Keratinocyte (primary cell): ENCODE results near the gene HSD11B1L. TPM values are rescaled to one million over a fixed set of nuclear protein-coding genes. Genes with fewer than 3 reads are reported as not detected.

Experiments
- DNase-seq: peaks from one replicate; pipeline ENCODE4 v3.0.0-alpha.2; 2011; ENCODE audit warnings: low read depth, missing footprints, low spot score
- FAIRE-seq: peaks from 2 replicates; lab custom pipeline; 2011; peaks lifted over from hg19 to GRCh38; lab: Jason Lieb, UNC
- H2AFZ ChIP-seq: 2 replicates; pipeline ENCODE4 v1.6.0; 2012; ENCODE audit warnings: low read length, control low read depth, inconsistent platforms; ENCODE audit not compliant: control insufficient read depth
- H3K27ac ChIP-seq: 2 replicates; pipeline ENCODE4 v1.5.1; 2011; ENCODE audit warnings: low read length; ENCODE audit not compliant: control insufficient read depth, insufficient read depth
- H3K27me3 ChIP-seq: 3 replicates; pipeline ENCODE4 v1.6.0; 2011; ENCODE audit warnings: low read length; ENCODE audit not compliant: control insufficient read depth, insufficient read depth; ENCODE audit errors: extremely low read depth
- H3K36me3 ChIP-seq, 2 experiments: 2 replicates in 1 of 2; 3 replicates in 1 of 2; pipeline ENCODE4 v1.5.1; 2011; ENCODE audit warnings: low read length in 2 of 2, mild to moderate bottlenecking in 1 of 2; ENCODE audit not compliant: control insufficient read depth in 2 of 2, insufficient read depth in 2 of 2; ENCODE audit errors: extremely low read depth in 1 of 2
- H3K4me1 ChIP-seq: 3 replicates; pipeline ENCODE4 v1.5.1; 2011; ENCODE audit warnings: low read length; ENCODE audit not compliant: control insufficient read depth, insufficient read depth; ENCODE audit errors: extremely low read depth
- H3K4me2 ChIP-seq: 3 replicates; pipeline ENCODE4 v1.6.0; 2011; ENCODE audit warnings: low read depth, low read length; ENCODE audit not compliant: control insufficient read depth, insufficient read depth; ENCODE audit errors: extremely low read depth
- H3K4me3 ChIP-seq, 3 experiments: fragments of 200-600 bp in 1 of 3; sonication (generic) in 1 of 3; 2 replicates in 2 of 3; 3 replicates in 1 of 3; pipeline ENCODE4 v1.5.1; 2011 to 2016; ENCODE audit warnings: low read length in 3 of 3, mild to moderate bottlenecking in 3 of 3, control low read depth in 2 of 3, inconsistent platforms in 1 of 3, low read depth in 1 of 3, mixed read lengths in 1 of 3, mixed run types in 1 of 3, moderate library complexity in 1 of 3; ENCODE audit not compliant: control insufficient read depth in 2 of 3, insufficient read depth in 2 of 3; ENCODE audit errors: extremely low read depth in 1 of 3
- H3K79me2 ChIP-seq: 2 replicates; pipeline ENCODE4 v1.6.0; 2012; ENCODE audit warnings: low read length; ENCODE audit not compliant: control insufficient read depth, insufficient read depth
- H3K9ac ChIP-seq: 3 replicates; pipeline ENCODE4 v1.6.0; 2011; ENCODE audit warnings: low read length; ENCODE audit not compliant: control insufficient read depth, insufficient read depth; ENCODE audit errors: extremely low read depth
- H3K9me1 ChIP-seq: 3 replicates; pipeline ENCODE4 v1.6.0; 2011; ENCODE audit warnings: low read length; ENCODE audit not compliant: control insufficient read depth, insufficient read depth; ENCODE audit errors: extremely low read depth
- H3K9me3 ChIP-seq: 2 replicates; pipeline ENCODE4 v1.5.1; 2012; ENCODE audit warnings: low read depth, low read length; ENCODE audit not compliant: control insufficient read depth
- H4K20me1 ChIP-seq: 3 replicates; pipeline ENCODE4 v1.6.0; 2011; ENCODE audit warnings: low read length; ENCODE audit not compliant: control insufficient read depth, insufficient read depth; ENCODE audit errors: extremely low read depth
- CTCF ChIP-seq, 3 experiments: IDR thresholded peaks in 1 of 3; conservative IDR thresholded peaks in 1 of 3; optimal IDR thresholded peaks in 1 of 3; 2 replicates in 2 of 3; 3 replicates in 1 of 3; pipeline versions ENCODE3 to v1.5.1; 2011; ENCODE audit warnings: low read length in 3 of 3, mild to moderate bottlenecking in 3 of 3, moderate library complexity in 2 of 3, control low read depth in 1 of 3, inconsistent platforms in 1 of 3; ENCODE audit not compliant: insufficient read depth in 2 of 3; ENCODE audit errors: extremely low read depth in 1 of 3
- EZH2 ChIP-seq: IDR thresholded peaks from one replicate; pipeline ENCODE4 v1.6.1; 2012; ENCODE audit warnings: inconsistent platforms, mild to moderate bottlenecking, low read length, moderate library complexity
- dilution Hi-C: fragments of 300-500 bp; cut with MboI; formaldehyde crosslinking; loops from one replicate; pipeline ENCODE4 v1.7.0; 2020; ENCODE audit warnings: low sequenced_read_pairs; ENCODE audit not compliant: extremely low pct_ligation_motif_present
- polyA plus RNA-seq, 5 experiments: library from polyadenylated mRNA; depleted of rRNA in 3 of 5; stranded (reverse) in 3 of 5; stranded (forward) in 1 of 5; unstranded in 1 of 5; fragments of >200 nt; gene quantifications; 1 replicate in 1 of 5; 2 replicates in 3 of 5; 3 replicates in 1 of 5; pipeline versions ENCODE4 v1.2.1 to v1.2.3, GENCODE V29; 2011 to 2012; ENCODE audit warnings: missing spikeins in 2 of 5, low read depth in 1 of 5, low replicate concordance in 1 of 5

The HSD11B1L gene
- polyA plus RNA-seq, 1 donor (not counting 4 experiments of a cell fraction or from before 2014, with no cell fraction given) = 3.7 TPM

- H3K36me3 ChIP-seq = peaks cover 23 to 47% of the 10 kb centered on the region in 2 experiments
- H3K4me1 ChIP-seq = peaks cover 19% of the 10 kb centered on the region
Measured at GRCh38 chr19:5643060-5643459, 37.8 kb upstream of the HSD11B1L start.

GRCh38 chr19:5644037-5644436 is 36.8 kb upstream of the HSD11B1L start:
- Histone ChIP-seq H2AFZ (no peak overlapping the region), H3K79me2 (peaks cover 79% of the 10 kb centered on the region), H3K9ac (no peak overlapping the region), H3K27ac (no peak overlapping the region), H3K9me3 (no peaks in the 10 kb centered on the region), H4K20me1 (peaks cover 22% of the 10 kb centered on the region), H3K27me3 (no peaks in the 10 kb centered on the region), H3K4me1 (peaks cover 19% of the 10 kb centered on the region), H3K4me2 (no peak overlapping the region), H3K4me3 (no peak overlapping the region), H3K36me3 (peaks cover 28 to 53% of the 10 kb centered on the region in 2 experiments), H3K9me1 (peaks cover 4% of the 10 kb centered on the region)
- no peak for DNase-seq
- no peak for FAIRE-seq
- dilution Hi-C loops = no loop called here
- TF ChIP-seq EZH2 (no peak), CTCF (optimal IDR thresholded peaks at IDR 0.05 in 1 of 3, IDR thresholded peaks at IDR 0.05 in 1 of 3, conservative IDR thresholded peaks at IDR 0.05 in 1 of 3; ENCODE audit: extremely low read depth in 1 of 3, insufficient read depth in 2 of 3, low read length in 3 of 3) (no peak)

More at GRCh38 chr19:5643060-5643459, 37.8 kb upstream of the HSD11B1L start:
- dilution Hi-C loops = no loop called here
- TF ChIP-seq CTCF (optimal IDR thresholded peaks at IDR 0.05 in 1 of 3, IDR thresholded peaks at IDR 0.05 in 1 of 3, conservative IDR thresholded peaks at IDR 0.05 in 1 of 3; ENCODE audit: extremely low read depth in 1 of 3, insufficient read depth in 2 of 3, low read length in 3 of 3) (no peak), EZH2 (no peak)
- H3K79me2 ChIP-seq = peaks cover 89% of the 10 kb centered on the region
- peaks cover 23% of the 10 kb centered on the region for H4K20me1 ChIP-seq
- no peak for DNase-seq
- FAIRE-seq = no peak
- no peaks in the 10 kb centered on the region for H3K9me3 ChIP-seq
- H3K9me1 ChIP-seq = peaks cover 4% of the 10 kb centered on the region
- H3K4me3 ChIP-seq = no peak overlapping the region
- H3K9ac ChIP-seq = no peak overlapping the region
- no peak overlapping the region for H3K27ac ChIP-seq
- no peak overlapping the region for H2AFZ ChIP-seq
- no peak overlapping the region for H3K4me2 ChIP-seq
- H3K27me3 ChIP-seq = no peaks in the 10 kb centered on the region
